Measurements from ENCODE around the gene MEG3. TPM values are rescaled to one million over a fixed set of nuclear protein-coding genes. Genes with fewer than 3 reads are reported as not detected.
"Not testable (repeated sequence)": the region's sequence is repeated elsewhere in the genome, so short reads cannot be mapped to it uniquely, and the experiment has no call there.

MEG3 gene
- total and polyA plus RNA-seq, 12 donors, result 86.6 to 8,129 (median 728) TPM

- DNase-seq, result no peak
- H3K9me3 ChIP-seq (replicated peaks in 1 of 3), result no peaks in the 10 kb centered on the region
- intact Hi-C loops (cut with DNase I), result loop anchor here in 1 of 2 donors (10.0 kb wide), 1 partner anchor 102 kb away; no protein-coding TSS in a partner anchor
- no peak overlapping the region for H3K4me3 ChIP-seq
- WGBS, 4 donors, result 67 to 83% (median 71%) methylated on average over 5 of the region's 5 CpGs
- H3K4me1 ChIP-seq (replicated peaks in 1 of 2), result no peaks in the 10 kb centered on the region
- no peaks in the 10 kb centered on the region for H3K27me3 ChIP-seq
- no peak overlapping the region for H3K27ac ChIP-seq
- no peaks in the 10 kb centered on the region for H3K36me3 ChIP-seq (replicated peaks in 1 of 2)
- TF ChIP-seq CTCF (IDR thresholded peaks at IDR 0.05), result no peak
- TF ChIP-seq POLR2A (IDR thresholded peaks at IDR 0.05), result no peak
These were observed 9.5 kb upstream of the MEG3 start for GRCh38 chr14:100816286-100816949.

GRCh38 chr14:100816950-100817901 lies 8.7 kb upstream of the MEG3 start:
- no peak overlapping the region for H3K27ac ChIP-seq
- no peaks in the 10 kb centered on the region for H3K27me3 ChIP-seq
- no peak overlapping the region for H3K4me3 ChIP-seq
- intact Hi-C loops (cut with DNase I), result loop anchor here in 1 of 2 donors (10.0 kb wide), 1 partner anchor 102 kb away; no protein-coding TSS in a partner anchor
- 90 to 92% (median 91%) methylated on average over 26 of the region's 26 CpGs for WGBS, 4 donors
- H3K4me1 ChIP-seq (replicated peaks in 1 of 2), result no peaks in the 10 kb centered on the region
- H3K36me3 ChIP-seq (replicated peaks in 1 of 2), result no peaks in the 10 kb centered on the region
- no peak for DNase-seq
- TF ChIP-seq CTCF (IDR thresholded peaks at IDR 0.05), result no peak
- no peak for TF ChIP-seq POLR2A (IDR thresholded peaks at IDR 0.05)
- H3K9me3 ChIP-seq (replicated peaks in 1 of 3), result no peaks in the 10 kb centered on the region

- no peak for TF ChIP-seq POLR2A (IDR thresholded peaks at IDR 0.05)
- TF ChIP-seq CTCF (IDR thresholded peaks at IDR 0.05), result no peak
- H3K4me1 ChIP-seq (replicated peaks in 1 of 2), result no peaks in the 10 kb centered on the region
- H3K9me3 ChIP-seq (replicated peaks in 1 of 3), result no peaks in the 10 kb centered on the region
- H3K4me3 ChIP-seq, result no peak overlapping the region
- WGBS, 4 donors, result 66 to 77% (median 72%) methylated on average over 2 to 3 of the region's 3 CpGs
- no peak overlapping the region for H3K27ac ChIP-seq
- H3K27me3 ChIP-seq, result no peaks in the 10 kb centered on the region
- H3K36me3 ChIP-seq (replicated peaks in 1 of 2), result no peaks in the 10 kb centered on the region
- DNase-seq, result no peak
- intact Hi-C loops (cut with DNase I), result loop anchor here in 1 of 2 donors (10.0 kb wide), 1 partner anchor 103 kb away; no protein-coding TSS in a partner anchor
These were observed 7.7 kb upstream of the MEG3 start for GRCh38 chr14:100818221-100818699.

- not testable (repeated sequence) for H3K4me3 ChIP-seq; H3K27ac ChIP-seq; DNase-seq; H3K9me3 ChIP-seq (replicated peaks in 1 of 3); H3K27me3 ChIP-seq; H3K36me3 ChIP-seq (replicated peaks in 1 of 2); H3K4me1 ChIP-seq (replicated peaks in 1 of 2)
- 86 to 91% (median 90%) methylated on average over 10 of the region's 10 CpGs for WGBS, 4 donors
- intact Hi-C loops (cut with DNase I), result loop anchor here in 1 of 2 donors (10.0 kb wide), 1 partner anchor 104 kb away; no protein-coding TSS in a partner anchor
These were observed 7.0 kb upstream of the MEG3 start for GRCh38 chr14:100818923-100819322.

All from adrenal gland (tissue), 12 donors.